HEK293 (cell line): ENCODE measurements around the gene ENAH.

Source experiments
- BCL11A ChIP-seq: fragments of 450-650 bp; formaldehyde crosslinking; IDR thresholded peaks from 2 replicates; pipeline ENCODE4 v1.5.1; 2016; ENCODE audit warnings: low read depth, missing biosample characterization, missing genetic modification characterization
- ELK4 ChIP-seq: IDR thresholded peaks from 2 replicates; pipeline ENCODE4 v1.6.1; 2011; ENCODE audit warnings: mild to moderate bottlenecking, low read depth, low read length, borderline replicate concordance
- GLI2 ChIP-seq: fragments of 450-650 bp; formaldehyde crosslinking; IDR thresholded peaks from 2 replicates; pipeline ENCODE4; 2017; ENCODE audit warnings: missing biosample characterization, missing genetic modification characterization, low read depth, borderline replicate concordance
- MEIS1 ChIP-seq: sonication (generic); formaldehyde crosslinking; IDR thresholded peaks from 2 replicates; pipeline ENCODE4 v1.8.1; 2022; ENCODE audit warnings: missing genetic modification reagents, mild to moderate bottlenecking, borderline replicate concordance
- PRDM1 ChIP-seq: fragments of 450-650 bp; formaldehyde crosslinking; IDR thresholded peaks from 2 replicates; pipeline ENCODE4; 2016; ENCODE audit warnings: missing biosample characterization, missing genetic modification characterization
- YY1 ChIP-seq: fragments of 450-650 bp; formaldehyde crosslinking; IDR thresholded peaks from 2 replicates; pipeline ENCODE4 v1.5.1; 2018; ENCODE audit warnings: missing biosample characterization, missing genetic modification characterization
- ZBTB20 ChIP-seq: fragments of 450-650 bp; formaldehyde crosslinking; IDR thresholded peaks from 2 replicates; pipeline ENCODE4 v1.5.1; 2016; ENCODE audit warnings: missing biosample characterization, missing genetic modification characterization
- ZEB2 ChIP-seq: fragments of 450-650 bp; formaldehyde crosslinking; IDR thresholded peaks from 2 replicates; pipeline ENCODE4 v1.5.1; 2016; ENCODE audit warnings: missing biosample characterization, missing genetic modification characterization
- ZFP69B ChIP-seq: fragments of 450-650 bp; formaldehyde crosslinking; IDR thresholded peaks from 2 replicates; pipeline ENCODE4 v1.5.1; 2016; ENCODE audit warnings: missing biosample characterization, missing genetic modification characterization
- ZNF16 ChIP-seq: fragments of 450-650 bp; formaldehyde crosslinking; IDR thresholded peaks from 2 replicates; pipeline ENCODE4 v1.5.1; 2016; ENCODE audit warnings: low read depth, missing biosample characterization, missing genetic modification characterization
- ZNF223 ChIP-seq: fragments of 450-650 bp; formaldehyde crosslinking; IDR thresholded peaks from 2 replicates; pipeline ENCODE4 v1.5.1; 2016; ENCODE audit warnings: missing biosample characterization, missing genetic modification characterization
- ZNF23 ChIP-seq: fragments of 450-650 bp; formaldehyde crosslinking; IDR thresholded peaks from 2 replicates; pipeline ENCODE4 v1.5.1; 2016; ENCODE audit warnings: missing biosample characterization, missing genetic modification characterization, borderline replicate concordance
- ZNF248 ChIP-seq: fragments of 450-650 bp; formaldehyde crosslinking; IDR thresholded peaks from 2 replicates; pipeline ENCODE4 v1.5.1; 2017; ENCODE audit warnings: missing biosample characterization, missing genetic modification characterization
- ZNF324 ChIP-seq: fragments of 450-650 bp; formaldehyde crosslinking; IDR thresholded peaks from 2 replicates; pipeline ENCODE4 v1.5.1; 2016; ENCODE audit warnings: missing biosample characterization, missing genetic modification characterization
- ZNF335 ChIP-seq: fragments of 450-650 bp; formaldehyde crosslinking; conservative IDR thresholded peaks from 2 replicates; pipeline ENCODE4 v1.5.1; 2016; ENCODE audit warnings: missing biosample characterization, missing genetic modification characterization
- ZNF366 ChIP-seq: fragments of 450-650 bp; formaldehyde crosslinking; conservative IDR thresholded peaks from 2 replicates; pipeline ENCODE4 v1.5.1; 2016; ENCODE audit warnings: missing biosample characterization, missing genetic modification characterization
- ZNF600 ChIP-seq: fragments of 450-650 bp; formaldehyde crosslinking; IDR thresholded peaks from 2 replicates; pipeline ENCODE4 v1.5.1; 2016; ENCODE audit warnings: missing biosample characterization, missing genetic modification characterization
- ZNF830 ChIP-seq: fragments of 450-650 bp; IDR thresholded peaks from 2 replicates; pipeline ENCODE4 v1.5.0; 2018; ENCODE audit warnings: missing biosample characterization, missing genetic modification characterization, low read depth, mild to moderate bottlenecking, moderate library complexity
- TF ChIP-seq, protein P1 (sequence below): fragments of 450-650 bp; formaldehyde crosslinking; IDR thresholded peaks from 2 replicates; pipeline ENCODE4 v1.5.1; 2017; ENCODE audit warnings: missing biosample characterization, missing genetic modification characterization
- TF ChIP-seq, protein P2 (sequence below): fragments of 450-650 bp; formaldehyde crosslinking; IDR thresholded peaks from 2 replicates; pipeline ENCODE4 v1.5.1; 2016; ENCODE audit warnings: missing biosample characterization, missing genetic modification characterization, low read depth
- TF ChIP-seq, protein P3 (sequence below): fragments of 450-650 bp; formaldehyde crosslinking; IDR thresholded peaks from 2 replicates; pipeline ENCODE4 v1.5.1; 2016; ENCODE audit warnings: missing biosample characterization, missing genetic modification characterization
- TF ChIP-seq, protein P4 (sequence below): fragments of 450-650 bp; formaldehyde crosslinking; IDR thresholded peaks from 2 replicates; pipeline ENCODE4 v1.5.1; 2016; ENCODE audit warnings: missing biosample characterization, missing genetic modification characterization
- TF ChIP-seq, protein P5 (sequence below): fragments of 450-650 bp; formaldehyde crosslinking; IDR thresholded peaks from 2 replicates; pipeline ENCODE4 v1.5.1; 2016; ENCODE audit warnings: missing biosample characterization, missing genetic modification characterization
- TF ChIP-seq, protein P6 (sequence below): fragments of 450-650 bp; formaldehyde crosslinking; IDR thresholded peaks from 2 replicates; pipeline ENCODE4 v1.5.1; 2016; ENCODE audit warnings: missing biosample characterization, missing genetic modification characterization
- TF ChIP-seq, protein P7 (sequence below): fragments of 450-650 bp; formaldehyde crosslinking; IDR thresholded peaks from 2 replicates; pipeline ENCODE4 v1.5.1; 2017; ENCODE audit warnings: missing biosample characterization, missing genetic modification characterization
- TF ChIP-seq, protein P8 (sequence below): fragments of 450-650 bp; formaldehyde crosslinking; IDR thresholded peaks from 2 replicates; pipeline ENCODE4 v1.5.1; 2016; ENCODE audit warnings: missing biosample characterization, missing genetic modification characterization

ENAH gene

GRCh38 chr1:225514671-225515081, 138.2 kb downstream of the ENAH start (continued):
- TF ChIP-seq ZNF16 = no peak
- TF ChIP-seq, protein P1, sequence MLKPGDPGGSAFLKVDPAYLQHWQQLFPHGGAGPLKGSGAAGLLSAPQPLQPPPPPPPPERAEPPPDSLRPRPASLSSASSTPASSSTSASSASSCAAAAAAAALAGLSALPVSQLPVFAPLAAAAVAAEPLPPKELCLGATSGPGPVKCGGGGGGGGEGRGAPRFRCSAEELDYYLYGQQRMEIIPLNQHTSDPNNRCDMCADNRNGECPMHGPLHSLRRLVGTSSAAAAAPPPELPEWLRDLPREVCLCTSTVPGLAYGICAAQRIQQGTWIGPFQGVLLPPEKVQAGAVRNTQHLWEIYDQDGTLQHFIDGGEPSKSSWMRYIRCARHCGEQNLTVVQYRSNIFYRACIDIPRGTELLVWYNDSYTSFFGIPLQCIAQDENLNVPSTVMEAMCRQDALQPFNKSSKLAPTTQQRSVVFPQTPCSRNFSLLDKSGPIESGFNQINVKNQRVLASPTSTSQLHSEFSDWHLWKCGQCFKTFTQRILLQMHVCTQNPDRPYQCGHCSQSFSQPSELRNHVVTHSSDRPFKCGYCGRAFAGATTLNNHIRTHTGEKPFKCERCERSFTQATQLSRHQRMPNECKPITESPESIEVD (tag by site-specific recombination) = peak; percentile 77
- TF ChIP-seq ZNF223 (tag by site-specific recombination) = no peak
- TF ChIP-seq BCL11A (tag by site-specific recombination) = 0 out of 2 replicates have a peak, but pooled peaks have one; percentile 33
- TF ChIP-seq ZBTB20 (tag by site-specific recombination) = no peak
- TF ChIP-seq GLI2 (tag by site-specific recombination) = 0 out of 2 replicates have a peak, but pooled peaks have one; percentile 22
- TF ChIP-seq ZNF335 (tag by site-specific recombination) = peak; percentile 58
- no peak for TF ChIP-seq MEIS1
- TF ChIP-seq ELK4 = no peak
- TF ChIP-seq, protein P2, sequence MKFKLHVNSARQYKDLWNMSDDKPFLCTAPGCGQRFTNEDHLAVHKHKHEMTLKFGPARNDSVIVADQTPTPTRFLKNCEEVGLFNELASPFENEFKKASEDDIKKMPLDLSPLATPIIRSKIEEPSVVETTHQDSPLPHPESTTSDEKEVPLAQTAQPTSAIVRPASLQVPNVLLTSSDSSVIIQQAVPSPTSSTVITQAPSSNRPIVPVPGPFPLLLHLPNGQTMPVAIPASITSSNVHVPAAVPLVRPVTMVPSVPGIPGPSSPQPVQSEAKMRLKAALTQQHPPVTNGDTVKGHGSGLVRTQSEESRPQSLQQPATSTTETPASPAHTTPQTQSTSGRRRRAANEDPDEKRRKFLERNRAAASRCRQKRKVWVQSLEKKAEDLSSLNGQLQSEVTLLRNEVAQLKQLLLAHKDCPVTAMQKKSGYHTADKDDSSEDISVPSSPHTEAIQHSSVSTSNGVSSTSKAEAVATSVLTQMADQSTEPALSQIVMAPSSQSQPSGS (tag by site-specific recombination) = no peak
- TF ChIP-seq ZNF324 (tag by site-specific recombination) = no peak
- no peak for TF ChIP-seq ZNF366
- TF ChIP-seq YY1 = no peak
- TF ChIP-seq, protein P3, sequence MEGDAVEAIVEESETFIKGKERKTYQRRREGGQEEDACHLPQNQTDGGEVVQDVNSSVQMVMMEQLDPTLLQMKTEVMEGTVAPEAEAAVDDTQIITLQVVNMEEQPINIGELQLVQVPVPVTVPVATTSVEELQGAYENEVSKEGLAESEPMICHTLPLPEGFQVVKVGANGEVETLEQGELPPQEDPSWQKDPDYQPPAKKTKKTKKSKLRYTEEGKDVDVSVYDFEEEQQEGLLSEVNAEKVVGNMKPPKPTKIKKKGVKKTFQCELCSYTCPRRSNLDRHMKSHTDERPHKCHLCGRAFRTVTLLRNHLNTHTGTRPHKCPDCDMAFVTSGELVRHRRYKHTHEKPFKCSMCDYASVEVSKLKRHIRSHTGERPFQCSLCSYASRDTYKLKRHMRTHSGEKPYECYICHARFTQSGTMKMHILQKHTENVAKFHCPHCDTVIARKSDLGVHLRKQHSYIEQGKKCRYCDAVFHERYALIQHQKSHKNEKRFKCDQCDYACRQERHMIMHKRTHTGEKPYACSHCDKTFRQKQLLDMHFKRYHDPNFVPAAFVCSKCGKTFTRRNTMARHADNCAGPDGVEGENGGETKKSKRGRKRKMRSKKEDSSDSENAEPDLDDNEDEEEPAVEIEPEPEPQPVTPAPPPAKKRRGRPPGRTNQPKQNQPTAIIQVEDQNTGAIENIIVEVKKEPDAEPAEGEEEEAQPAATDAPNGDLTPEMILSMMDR = no peak
- TF ChIP-seq, protein P4, sequence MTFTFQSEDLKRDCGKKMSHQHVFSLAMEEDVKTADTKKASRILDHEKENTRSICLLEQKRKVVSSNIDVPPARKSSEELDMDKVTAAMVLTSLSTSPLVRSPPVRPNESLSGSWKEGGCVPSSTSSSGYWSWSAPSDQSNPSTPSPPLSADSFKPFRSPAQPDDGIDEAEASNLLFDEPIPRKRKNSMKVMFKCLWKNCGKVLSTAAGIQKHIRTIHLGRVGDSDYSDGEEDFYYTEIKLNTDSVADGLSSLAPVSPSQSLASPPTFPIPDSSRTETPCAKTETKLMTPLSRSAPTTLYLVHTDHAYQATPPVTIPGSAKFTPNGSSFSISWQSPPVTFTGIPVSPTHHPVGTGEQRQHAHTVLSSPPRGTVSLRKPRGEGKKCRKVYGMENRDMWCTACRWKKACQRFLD (tag by site-specific recombination) = no peak
- no peak for TF ChIP-seq PRDM1 (tag by site-specific recombination)
- 0 out of 2 replicates have a peak, but pooled peaks have one; percentile 13 for TF ChIP-seq ZEB2
- TF ChIP-seq, protein P5, sequence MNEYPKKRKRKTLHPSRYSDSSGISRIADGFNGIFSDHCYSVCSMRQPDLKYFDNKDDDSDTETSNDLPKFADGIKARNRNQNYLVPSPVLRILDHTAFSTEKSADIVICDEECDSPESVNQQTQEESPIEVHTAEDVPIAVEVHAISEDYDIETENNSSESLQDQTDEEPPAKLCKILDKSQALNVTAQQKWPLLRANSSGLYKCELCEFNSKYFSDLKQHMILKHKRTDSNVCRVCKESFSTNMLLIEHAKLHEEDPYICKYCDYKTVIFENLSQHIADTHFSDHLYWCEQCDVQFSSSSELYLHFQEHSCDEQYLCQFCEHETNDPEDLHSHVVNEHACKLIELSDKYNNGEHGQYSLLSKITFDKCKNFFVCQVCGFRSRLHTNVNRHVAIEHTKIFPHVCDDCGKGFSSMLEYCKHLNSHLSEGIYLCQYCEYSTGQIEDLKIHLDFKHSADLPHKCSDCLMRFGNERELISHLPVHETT (tag by site-specific recombination) = no peak
- TF ChIP-seq, protein P6, sequence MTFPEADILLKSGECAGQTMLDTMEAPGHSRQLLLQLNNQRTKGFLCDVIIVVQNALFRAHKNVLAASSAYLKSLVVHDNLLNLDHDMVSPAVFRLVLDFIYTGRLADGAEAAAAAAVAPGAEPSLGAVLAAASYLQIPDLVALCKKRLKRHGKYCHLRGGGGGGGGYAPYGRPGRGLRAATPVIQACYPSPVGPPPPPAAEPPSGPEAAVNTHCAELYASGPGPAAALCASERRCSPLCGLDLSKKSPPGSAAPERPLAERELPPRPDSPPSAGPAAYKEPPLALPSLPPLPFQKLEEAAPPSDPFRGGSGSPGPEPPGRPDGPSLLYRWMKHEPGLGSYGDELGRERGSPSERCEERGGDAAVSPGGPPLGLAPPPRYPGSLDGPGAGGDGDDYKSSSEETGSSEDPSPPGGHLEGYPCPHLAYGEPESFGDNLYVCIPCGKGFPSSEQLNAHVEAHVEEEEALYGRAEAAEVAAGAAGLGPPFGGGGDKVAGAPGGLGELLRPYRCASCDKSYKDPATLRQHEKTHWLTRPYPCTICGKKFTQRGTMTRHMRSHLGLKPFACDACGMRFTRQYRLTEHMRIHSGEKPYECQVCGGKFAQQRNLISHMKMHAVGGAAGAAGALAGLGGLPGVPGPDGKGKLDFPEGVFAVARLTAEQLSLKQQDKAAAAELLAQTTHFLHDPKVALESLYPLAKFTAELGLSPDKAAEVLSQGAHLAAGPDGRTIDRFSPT (tag by site-specific recombination) = no peak
- no peak for TF ChIP-seq ZNF248 (tag by site-specific recombination)
- TF ChIP-seq, protein P7, sequence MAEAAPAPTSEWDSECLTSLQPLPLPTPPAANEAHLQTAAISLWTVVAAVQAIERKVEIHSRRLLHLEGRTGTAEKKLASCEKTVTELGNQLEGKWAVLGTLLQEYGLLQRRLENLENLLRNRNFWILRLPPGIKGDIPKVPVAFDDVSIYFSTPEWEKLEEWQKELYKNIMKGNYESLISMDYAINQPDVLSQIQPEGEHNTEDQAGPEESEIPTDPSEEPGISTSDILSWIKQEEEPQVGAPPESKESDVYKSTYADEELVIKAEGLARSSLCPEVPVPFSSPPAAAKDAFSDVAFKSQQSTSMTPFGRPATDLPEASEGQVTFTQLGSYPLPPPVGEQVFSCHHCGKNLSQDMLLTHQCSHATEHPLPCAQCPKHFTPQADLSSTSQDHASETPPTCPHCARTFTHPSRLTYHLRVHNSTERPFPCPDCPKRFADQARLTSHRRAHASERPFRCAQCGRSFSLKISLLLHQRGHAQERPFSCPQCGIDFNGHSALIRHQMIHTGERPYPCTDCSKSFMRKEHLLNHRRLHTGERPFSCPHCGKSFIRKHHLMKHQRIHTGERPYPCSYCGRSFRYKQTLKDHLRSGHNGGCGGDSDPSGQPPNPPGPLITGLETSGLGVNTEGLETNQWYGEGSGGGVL = 0 out of 2 replicates have a peak, but pooled peaks have one; percentile 26
- TF ChIP-seq ZFP69B (tag by site-specific recombination) = no peak
- no peak for TF ChIP-seq ZNF600
- TF ChIP-seq, protein P8, sequence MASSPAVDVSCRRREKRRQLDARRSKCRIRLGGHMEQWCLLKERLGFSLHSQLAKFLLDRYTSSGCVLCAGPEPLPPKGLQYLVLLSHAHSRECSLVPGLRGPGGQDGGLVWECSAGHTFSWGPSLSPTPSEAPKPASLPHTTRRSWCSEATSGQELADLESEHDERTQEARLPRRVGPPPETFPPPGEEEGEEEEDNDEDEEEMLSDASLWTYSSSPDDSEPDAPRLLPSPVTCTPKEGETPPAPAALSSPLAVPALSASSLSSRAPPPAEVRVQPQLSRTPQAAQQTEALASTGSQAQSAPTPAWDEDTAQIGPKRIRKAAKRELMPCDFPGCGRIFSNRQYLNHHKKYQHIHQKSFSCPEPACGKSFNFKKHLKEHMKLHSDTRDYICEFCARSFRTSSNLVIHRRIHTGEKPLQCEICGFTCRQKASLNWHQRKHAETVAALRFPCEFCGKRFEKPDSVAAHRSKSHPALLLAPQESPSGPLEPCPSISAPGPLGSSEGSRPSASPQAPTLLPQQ (tag by site-specific recombination) = 0 out of 2 replicates have a peak, but pooled peaks have one; percentile 15
- no peak for TF ChIP-seq ZNF830 (tag by site-specific recombination)
- TF ChIP-seq ZNF23 (tag by site-specific recombination) = no peak
